ENCODE data around the gene UGT1A8.

DNA sequence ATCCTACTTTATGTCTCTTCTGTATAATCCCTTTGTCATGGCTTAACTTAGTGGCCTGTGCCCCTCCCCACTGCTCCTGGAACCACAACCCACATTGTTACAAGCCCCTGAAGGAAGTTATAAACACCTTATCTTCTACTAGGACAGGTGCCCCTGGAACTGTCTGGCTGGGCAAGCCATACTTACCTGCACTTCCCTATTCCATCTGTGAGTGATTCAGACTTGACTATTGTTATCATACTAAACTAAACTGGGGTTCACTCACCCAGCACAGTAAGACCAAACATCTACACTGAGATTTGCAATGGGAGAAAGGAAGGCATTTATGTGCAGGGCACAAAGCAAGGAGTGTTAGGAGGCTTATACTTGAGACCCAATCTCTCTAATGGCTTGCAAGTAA, 71.6 kb downstream of the UGT1A8 start:
- TF ChIP-seq EP300 (IDR thresholded peaks at IDR 0.05) = no peak
- TF ChIP-seq, protein P1, sequence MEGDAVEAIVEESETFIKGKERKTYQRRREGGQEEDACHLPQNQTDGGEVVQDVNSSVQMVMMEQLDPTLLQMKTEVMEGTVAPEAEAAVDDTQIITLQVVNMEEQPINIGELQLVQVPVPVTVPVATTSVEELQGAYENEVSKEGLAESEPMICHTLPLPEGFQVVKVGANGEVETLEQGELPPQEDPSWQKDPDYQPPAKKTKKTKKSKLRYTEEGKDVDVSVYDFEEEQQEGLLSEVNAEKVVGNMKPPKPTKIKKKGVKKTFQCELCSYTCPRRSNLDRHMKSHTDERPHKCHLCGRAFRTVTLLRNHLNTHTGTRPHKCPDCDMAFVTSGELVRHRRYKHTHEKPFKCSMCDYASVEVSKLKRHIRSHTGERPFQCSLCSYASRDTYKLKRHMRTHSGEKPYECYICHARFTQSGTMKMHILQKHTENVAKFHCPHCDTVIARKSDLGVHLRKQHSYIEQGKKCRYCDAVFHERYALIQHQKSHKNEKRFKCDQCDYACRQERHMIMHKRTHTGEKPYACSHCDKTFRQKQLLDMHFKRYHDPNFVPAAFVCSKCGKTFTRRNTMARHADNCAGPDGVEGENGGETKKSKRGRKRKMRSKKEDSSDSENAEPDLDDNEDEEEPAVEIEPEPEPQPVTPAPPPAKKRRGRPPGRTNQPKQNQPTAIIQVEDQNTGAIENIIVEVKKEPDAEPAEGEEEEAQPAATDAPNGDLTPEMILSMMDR (IDR thresholded peaks at IDR 0.05) = no peak

Measured in ovary (tissue), 3 donors.